GM12878 (cell line): ENCODE measurements around the gene GRB10. TPM values are rescaled to one million over a fixed set of nuclear protein-coding genes. Genes with fewer than 3 reads are reported as not detected.

Experiments used
- ATAC-seq: fragments of 200-7000 bp; cut with Tn5 transposase; 3 replicates; pipeline ENCODE4 v1.9.1; 2020; ENCODE audit warnings: mild to moderate bottlenecking, moderate library complexity
- BruUV-seq: library from RNA; stranded (reverse); fragments of 400-500 nt; replicated peaks from 2 replicates; lab custom pipeline; 2021; lab: Mats Ljungman, UMichigan
- CTCF ChIA-PET: fragments of 300-600 bp; sonication (Branson Sonifier 250); formaldehyde crosslinking; extraction: SDS; loops from one replicate; lab custom pipeline; 2021; ENCODE audit warnings: inconsistent platforms; lab: Yijun Ruan, JAX
- POLR2A ChIA-PET: fragments of 350-600 bp; formaldehyde crosslinking; extraction: SDS; loops from one replicate; lab custom pipeline; 2021; ENCODE audit warnings: inconsistent platforms; lab: Charles Lee
- RAD21 ChIA-PET: fragments of 300-600 bp; sonication (Branson Sonifier 250); formaldehyde crosslinking; loops from one replicate; lab custom pipeline; 2023; ENCODE audit warnings: antibody characterized with exemption; ENCODE audit not compliant: unreplicated experiment; lab: Charles Lee
- SMC1A ChIA-PET: fragments of 300-600 bp; sonication (Branson Sonifier 250); formaldehyde crosslinking; loops from one replicate; lab custom pipeline; 2023; ENCODE audit not compliant: unreplicated experiment, uncharacterized antibody; lab: Charles Lee
- DNase-seq: peaks from one replicate; pipeline ENCODE4 v3.0.0-alpha.2; 2011; ENCODE audit warnings: low read depth, low spot score
- FAIRE-seq: peaks from 3 replicates; lab custom pipeline; 2011; peaks lifted over from hg19 to GRCh38; lab: Jason Lieb, UNC
- H2AFZ ChIP-seq: 2 replicates; pipeline ENCODE4 v1.6.0; 2011; ENCODE audit warnings: low read depth, low read length, control low read depth; ENCODE audit not compliant: control insufficient read depth
- H3K27ac ChIP-seq: 2 replicates; pipeline ENCODE4 v1.5.1; 2011; ENCODE audit warnings: control low read depth; ENCODE audit not compliant: control insufficient read depth, insufficient read depth
- H3K27me3 ChIP-seq, 2 experiments: replicated peaks in 1 of 2; 2 replicates each; pipeline versions ENCODE4 v1.6.0 to v1.6.1; 2011; ENCODE audit warnings: low read length in 1 of 2; ENCODE audit not compliant: control insufficient read depth in 2 of 2, insufficient read depth in 2 of 2
- H3K36me3 ChIP-seq, 2 experiments: 2 replicates each; pipeline ENCODE4 v1.5.1; 2011; ENCODE audit warnings: low read length in 1 of 2; ENCODE audit not compliant: control insufficient read depth in 2 of 2, insufficient read depth in 2 of 2
- H3K4me1 ChIP-seq: 2 replicates; pipeline ENCODE4 v1.6.1; 2011; ENCODE audit warnings: mild to moderate bottlenecking, low read length, moderate library complexity, mixed read lengths; ENCODE audit not compliant: control insufficient read depth, insufficient read depth
- H3K4me2 ChIP-seq: 2 replicates; pipeline ENCODE4 v1.6.0; 2011; ENCODE audit warnings: control low read depth; ENCODE audit not compliant: control insufficient read depth, insufficient read depth
- H3K4me3 ChIP-seq: fragments of 200-600 bp; sonication (generic); 2 replicates; pipeline ENCODE4 v1.5.1; 2016
- H3K79me2 ChIP-seq: 2 replicates; pipeline ENCODE4 v1.6.0; 2011; ENCODE audit warnings: low read length; ENCODE audit not compliant: control insufficient read depth, insufficient read depth
- H3K9ac ChIP-seq: 2 replicates; pipeline ENCODE4 v1.8.0; 2011; ENCODE audit warnings: low read length, control low read depth, mixed read lengths; ENCODE audit not compliant: control insufficient read depth, insufficient read depth
- H3K9me3 ChIP-seq: replicated peaks from 3 replicates; pipeline ENCODE4 v1.5.1; 2011; ENCODE audit warnings: mild to moderate bottlenecking, low read length; ENCODE audit not compliant: control insufficient read depth, insufficient read depth
- H4K20me1 ChIP-seq: 2 replicates; pipeline ENCODE4 v1.6.0; 2011; ENCODE audit not compliant: control insufficient read depth, insufficient read depth
- ASH2L ChIP-seq: fragments of 300-600, 200-600 bp; sonication (generic); IDR thresholded peaks from 2 replicates; pipeline ENCODE4 v1.6.1; 2017; ENCODE audit warnings: low read depth, mild to moderate bottlenecking, borderline replicate concordance
- BHLHE40 ChIP-seq, 2 experiments: fragments of 450-650 bp in 1 of 2; IDR thresholded peaks; 2 replicates each; pipeline ENCODE4 v1.6.1; 2011 to 2017; ENCODE audit warnings: low read depth in 2 of 2, borderline replicate concordance in 1 of 2, improper control_type of control experiment in 1 of 2, low read length in 1 of 2, mild to moderate bottlenecking in 1 of 2
- DPF2 ChIP-seq: fragments of 450-650 bp; IDR thresholded peaks from 2 replicates; pipeline ENCODE4 v1.6.1; 2017; ENCODE audit warnings: mild to moderate bottlenecking
- EP300 ChIP-seq, 2 experiments: fragments of 150-350 bp in 1 of 2; IDR thresholded peaks; 2 replicates each; pipeline ENCODE4 v1.6.1; 2011 to 2012; ENCODE audit warnings: low read depth in 2 of 2, low read length in 2 of 2, borderline replicate concordance in 1 of 2, improper control_type of control experiment in 1 of 2, inconsistent platforms in 1 of 2; ENCODE audit not compliant: control insufficient read depth in 1 of 2
- FOXK2 ChIP-seq: fragments of 450-650 bp; IDR thresholded peaks from 2 replicates; pipeline ENCODE4 v1.6.1; 2017; ENCODE audit warnings: mild to moderate bottlenecking, moderate library complexity
- FOXM1 ChIP-seq: IDR thresholded peaks from 2 replicates; pipeline ENCODE4 v1.6.1; 2012; ENCODE audit warnings: low read depth, mild to moderate bottlenecking, inconsistent platforms, low read length, moderate library complexity
- GABPA ChIP-seq: IDR thresholded peaks from 2 replicates; pipeline ENCODE4 v1.6.1; 2014; ENCODE audit warnings: antibody characterized with exemption, low read depth, mild to moderate bottlenecking, inconsistent platforms
- RAD21 ChIP-seq: IDR thresholded peaks from 2 replicates; pipeline ENCODE4 v1.6.1; 2011; ENCODE audit warnings: mild to moderate bottlenecking, low read depth, low read length, moderate library complexity; ENCODE audit not compliant: insufficient read depth
- RB1 ChIP-seq: fragments of 450-650 bp; formaldehyde crosslinking; IDR thresholded peaks from 2 replicates; pipeline ENCODE4 v1.6.1; 2017; ENCODE audit warnings: mild to moderate bottlenecking, borderline replicate concordance
- RUNX3 ChIP-seq: IDR thresholded peaks from 2 replicates; pipeline ENCODE4 v1.6.1; 2012; ENCODE audit warnings: low read length, inconsistent platforms
- TCF12 ChIP-seq: IDR thresholded peaks from 2 replicates; pipeline ENCODE4 v1.6.1; 2011; ENCODE audit warnings: low read depth, mild to moderate bottlenecking, low read length
- YY1 ChIP-seq: IDR thresholded peaks from 2 replicates; pipeline ENCODE4 v1.6.1; 2011; ENCODE audit warnings: low read depth, mild to moderate bottlenecking, low read length
- ZNF207 ChIP-seq: fragments of 450-650 bp; IDR thresholded peaks from 2 replicates; pipeline ENCODE4 v1.6.1; 2014; ENCODE audit warnings: antibody characterized with exemption, mild to moderate bottlenecking, borderline replicate concordance
- ZZZ3 ChIP-seq: IDR thresholded peaks from 2 replicates; pipeline ENCODE4 v1.6.1; 2011; ENCODE audit warnings: low read depth; ENCODE audit not compliant: control insufficient read depth, insufficient read length
- WGBS: methylation state at CpG from one replicate; pipeline ENCODE4 v1.1.6; 2016; ENCODE audit warnings: low lambda C conversion rate; ENCODE audit not compliant: insufficient replicate concordance, insufficient coverage; ENCODE audit errors: missing lambda C conversion rate; 5-methylcytosine and 5-hydroxymethylcytosine counted together
- in situ Hi-C: fragments of 300-500 bp; cut with MboI; formaldehyde crosslinking; loops from 9 replicates; pipeline ENCODE4 v1.14.3; 2018; ENCODE audit warnings: mixed read lengths
- intact Hi-C: fragments of 100-400 bp; cut with micrococcal nuclease; formaldehyde crosslinking; loops from one replicate; pipeline ENCODE4 v1.14.2; 2022; ENCODE audit not compliant: unreplicated experiment
- polyA plus RNA-seq, 11 experiments: library from polyadenylated mRNA; depleted of rRNA in 4 of 11; unstranded in 6 of 11; stranded (reverse) in 5 of 11; fragments of >200 nt; fragmentation: Nextera tagmentation in 4 of 11; fragmentation: Illumina TruSeq in 1 of 11; extraction: Ambion mirVana in 4 of 11; extraction: Trizol in 1 of 11; gene quantifications; 1 replicate in 1 of 11; 2 replicates in 10 of 11; pipeline versions ENCODE4 v1.2.1 to v1.2.3, GENCODE V29; 2011 to 2016; ENCODE audit warnings: inconsistent platforms in 2 of 11, missing spikeins in 2 of 11, low read depth in 1 of 11
- total RNA-seq, 4 experiments: library from RNA; depleted of rRNA in 3 of 4; stranded (reverse); fragments of >200 nt in 3 of 4; fragmentation: Illumina TruSeq in 1 of 4; extraction: Trizol in 1 of 4; gene quantifications; 2 replicates each; pipeline versions ENCODE4 v1.2.1 to v1.2.3, GENCODE V29; 2013 to 2021

GRB10 gene
- total and polyA plus RNA-seq, 10 of the 15 experiments (the other 5 are each of a cell fraction or from before 2014, with no cell fraction given) = 0.04 to 0.33 TPM; not detected in 8

DNA sequence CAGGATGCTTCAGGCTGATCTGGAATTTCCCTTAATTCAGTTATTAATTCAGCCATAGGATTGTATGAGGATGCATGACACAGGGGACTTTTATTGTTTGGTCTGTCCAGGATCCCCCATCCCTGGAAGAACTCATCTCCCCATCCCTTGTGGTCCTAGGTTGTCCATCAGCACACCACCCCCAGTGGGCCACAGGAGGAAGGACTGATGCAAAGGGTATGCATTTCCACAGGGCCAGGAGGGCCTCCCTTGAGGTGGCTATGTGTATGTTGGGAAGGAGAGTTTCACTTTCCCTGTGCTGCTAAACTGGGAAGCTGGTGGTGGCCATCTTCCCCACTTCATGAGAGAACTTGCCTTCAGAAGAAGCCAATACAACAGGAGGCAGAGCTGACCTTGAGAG lies 44.6 kb upstream of the GRB10 start:
- BruUV-seq = no TSS peak
- no peaks in the 10 kb centered on the region for H3K9me3 ChIP-seq
- no peaks in the 10 kb centered on the region for H4K20me1 ChIP-seq
- H3K9ac ChIP-seq = no peak overlapping the region
- no peak overlapping the region for H3K4me3 ChIP-seq
- no peaks in the 10 kb centered on the region for H3K36me3 ChIP-seq
- no peak overlapping the region for H3K27ac ChIP-seq
- DNase-seq (no peak), FAIRE-seq (no peak), ATAC-seq (no peak)
- ChIA-PET CTCF (no interaction called here), SMC1A (no interaction called here), POLR2A (no interaction called here), RAD21 (no interaction called here)
- TF ChIP-seq ZZZ3 (no peak), FOXK2 (no peak), RUNX3 (no peak), GABPA (no peak), ASH2L (no peak), DPF2 (no peak), YY1 (no peak), BHLHE40 (IDR thresholded peaks at IDR 0.05; ENCODE audit: borderline replicate concordance in 1 of 2, low read depth in 2 of 2, low read length in 1 of 2) (no peak)
- no peak overlapping the region for H3K4me2 ChIP-seq
- intact Hi-C loops (no loop called here), in situ Hi-C loops (no loop called here)
- no peaks in the 10 kb centered on the region for H3K4me1 ChIP-seq
- H3K79me2 ChIP-seq = no peaks in the 10 kb centered on the region
- no peaks in the 10 kb centered on the region for H3K27me3 ChIP-seq
- no peak overlapping the region for H2AFZ ChIP-seq

DNA sequence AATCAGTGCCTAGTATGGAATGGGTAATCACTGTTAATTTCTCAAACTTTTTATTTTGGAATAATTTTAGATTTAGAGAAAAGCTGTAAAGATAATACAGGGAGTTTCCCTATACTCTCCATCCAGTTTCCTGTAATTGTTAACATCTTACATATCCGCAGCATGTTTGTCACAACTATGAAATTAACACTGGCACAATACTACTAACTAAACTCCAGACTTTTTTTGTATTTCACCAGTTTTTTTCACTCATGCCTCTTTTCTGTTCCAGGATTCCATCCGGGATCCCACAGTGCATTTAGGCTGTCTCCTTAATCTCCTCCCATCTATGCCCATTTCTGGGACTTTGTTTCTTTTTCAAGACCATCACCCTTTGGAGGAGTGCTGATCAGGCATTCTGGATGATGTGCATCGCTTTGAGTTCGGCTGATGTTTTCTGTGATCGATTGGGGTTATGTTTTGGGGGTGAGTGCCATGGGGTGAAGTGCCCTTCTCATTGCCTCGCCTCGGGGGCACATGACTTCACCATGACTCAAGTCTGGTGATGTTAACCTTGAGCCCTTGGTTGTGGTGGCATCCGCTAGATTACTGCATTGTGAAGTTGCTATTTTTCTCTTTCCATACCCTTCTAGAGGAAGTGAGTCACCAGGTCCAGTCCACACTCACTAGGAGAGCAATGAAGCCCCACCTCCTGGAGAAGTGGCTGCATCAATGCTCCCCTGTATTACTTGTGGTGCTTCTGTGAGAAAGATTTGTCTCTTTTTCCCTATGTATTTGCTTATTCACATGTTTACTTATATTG lies 43.9 kb upstream of the GRB10 start:
- Histone ChIP-seq H3K27ac (no peak overlapping the region), H2AFZ (no peak overlapping the region), H3K79me2 (no peaks in the 10 kb centered on the region), H3K36me3 (no peaks in the 10 kb centered on the region), H3K4me1 (no peaks in the 10 kb centered on the region), H4K20me1 (no peaks in the 10 kb centered on the region), H3K9ac (no peak overlapping the region), H3K4me3 (no peak overlapping the region), H3K9me3 (no peaks in the 10 kb centered on the region), H3K27me3 (no peaks in the 10 kb centered on the region), H3K4me2 (no peak overlapping the region)
- FAIRE-seq = no peak
- DNase-seq = no peak
- 34% methylated on average over 8 of the region's 8 CpGs for WGBS
- intact Hi-C loops (no loop called here), in situ Hi-C loops (no loop called here)
- SMC1A ChIA-PET = no interaction called here
- no TSS peak for BruUV-seq
- TF ChIP-seq RB1 (no peak), ZNF207 (no peak), TCF12 (no peak), EP300 (IDR thresholded peaks at IDR 0.05; ENCODE audit: borderline replicate concordance in 1 of 2, control insufficient read depth in 1 of 2, low read depth in 2 of 2, low read length in 2 of 2) (no peak), RAD21 (no peak), FOXM1 (no peak)
- CTCF ChIA-PET = no interaction called here
- POLR2A ChIA-PET = no interaction called here
- no peak for ATAC-seq
- RAD21 ChIA-PET = no interaction called here
